ENCODE measurements around the gene TSPY4. TPM values are rescaled to one million over a fixed set of nuclear protein-coding genes. Genes with fewer than 3 reads are reported as not detected.
"Not testable (repeated sequence)": the region's sequence is repeated elsewhere in the genome, so short reads cannot be mapped to it uniquely, and the experiment has no call there.

Gene TSPY4, protein sequence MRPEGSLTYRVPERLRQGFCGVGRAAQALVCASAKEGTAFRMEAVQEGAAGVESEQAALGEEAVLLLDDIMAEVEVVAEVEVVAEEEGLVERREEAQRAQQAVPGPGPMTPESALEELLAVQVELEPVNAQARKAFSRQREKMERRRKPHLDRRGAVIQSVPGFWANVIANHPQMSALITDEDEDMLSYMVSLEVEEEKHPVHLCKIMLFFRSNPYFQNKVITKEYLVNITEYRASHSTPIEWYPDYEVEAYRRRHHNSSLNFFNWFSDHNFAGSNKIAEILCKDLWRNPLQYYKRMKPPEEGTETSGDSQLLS
- polyA plus RNA-seq (ENCODE audit: insufficient read length), result not detected
- long read RNA-seq, donor 1, result 0 reads
- long read RNA-seq, donor 2, result 0 reads
- long read RNA-seq, donor 3, result 0 reads
- long read RNA-seq, donor 4, result 0 reads
- long read RNA-seq, donor 5, result 0 reads
- long read RNA-seq, donor 6, result 0 reads
- long read RNA-seq, donor 7, result 0 reads
- long read RNA-seq, donor 8, result 0 reads

DNA sequence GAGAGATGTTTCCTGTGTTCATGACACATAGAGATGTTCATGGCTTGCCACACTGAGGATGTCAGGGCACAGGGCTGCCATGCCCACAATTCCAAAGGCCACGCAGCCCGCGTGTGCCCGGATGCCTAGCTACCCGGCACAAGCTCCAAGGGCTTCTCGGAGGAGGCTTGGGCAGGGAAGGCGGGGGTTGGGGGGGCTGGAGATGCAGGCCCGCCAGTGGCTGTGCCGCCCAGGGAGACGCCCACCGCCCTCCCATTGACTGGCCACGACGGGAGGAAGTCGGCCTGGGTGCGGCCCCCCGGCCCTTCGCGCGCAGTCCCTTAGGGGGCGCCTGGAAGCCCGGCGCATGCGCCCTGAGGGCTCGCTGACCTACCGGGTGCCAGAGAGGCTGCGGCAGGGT is at the start of gene TSPY4:
Gene TSPY4 (plus strand): TSS at position 301 of the 400 bp plus-strand sequence. CDS start 46 bp downstream, at position 347.
- DNase-seq, result not testable (repeated sequence)

DNA sequence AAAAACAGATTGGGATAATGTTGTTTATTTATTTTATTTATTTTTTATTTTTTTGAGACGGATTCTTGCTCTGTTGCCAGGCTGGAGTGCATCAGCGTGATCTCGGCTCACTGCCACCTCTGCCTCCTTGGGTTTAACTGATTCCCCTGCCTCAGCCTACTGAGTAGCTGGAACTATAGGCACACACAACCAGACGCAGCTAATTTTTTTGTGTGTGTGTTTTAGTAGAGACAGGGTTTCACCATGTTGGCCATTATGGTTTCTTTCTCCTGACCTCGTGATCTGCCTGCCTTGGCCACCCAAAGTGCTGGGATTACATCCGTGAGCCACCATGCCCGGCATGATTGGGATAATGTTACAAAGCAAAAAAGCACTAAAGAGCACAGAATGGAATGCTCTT is 16.3 kb upstream of the TSPY4 start:
- DNase-seq, result no peak

DNA sequence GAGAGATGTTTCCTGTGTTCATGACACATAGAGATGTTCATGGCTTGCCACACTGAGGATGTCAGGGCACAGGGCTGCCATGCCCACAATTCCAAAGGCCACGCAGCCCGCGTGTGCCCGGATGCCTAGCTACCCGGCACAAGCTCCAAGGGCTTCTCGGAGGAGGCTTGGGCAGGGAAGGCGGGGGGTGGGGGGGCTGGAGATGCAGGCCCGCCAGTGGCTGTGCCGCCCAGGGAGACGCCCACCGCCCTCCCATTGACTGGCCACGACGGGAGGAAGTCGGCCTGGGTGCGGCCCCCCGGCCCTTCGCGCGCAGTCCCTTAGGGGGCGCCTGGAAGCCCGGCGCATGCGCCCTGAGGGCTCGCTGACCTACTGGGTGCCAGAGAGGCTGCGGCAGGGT is 20.2 kb downstream of the TSPY4 start, which contains the start of gene TSPY8:
Gene TSPY8 (plus strand): TSS at position 301 of the 400 bp plus-strand sequence. CDS start 46 bp downstream, at position 347.
- DNase-seq, result not testable (repeated sequence)

Other genes with a start within 250 kb of the TSPY4 start
- gene TSPY8, start 20.3 kb downstream of the TSPY4 start, polyA plus RNA-seq (ENCODE audit: insufficient read length), result not detected
- gene TSPY3, start 61.0 kb downstream of the TSPY4 start, polyA plus RNA-seq (ENCODE audit: insufficient read length), result not detected
- not detected for gene TSPY1, start 129.5 kb downstream of the TSPY4 start, polyA plus RNA-seq (ENCODE audit: insufficient read length)
- gene TSPY9, start 149.8 kb downstream of the TSPY4 start, polyA plus RNA-seq (ENCODE audit: insufficient read length), result not detected
- gene TSPY10, start 190.4 kb downstream of the TSPY4 start, polyA plus RNA-seq (ENCODE audit: insufficient read length), result not detected

All from left kidney (tissue), 8 donors.